ENCODE data around the gene PDPK1.
"Not testable (repeated sequence)": the region's sequence is repeated elsewhere in the genome, so short reads cannot be mapped to it uniquely, and the experiment has no call there.

Gene PDPK1

DNA sequence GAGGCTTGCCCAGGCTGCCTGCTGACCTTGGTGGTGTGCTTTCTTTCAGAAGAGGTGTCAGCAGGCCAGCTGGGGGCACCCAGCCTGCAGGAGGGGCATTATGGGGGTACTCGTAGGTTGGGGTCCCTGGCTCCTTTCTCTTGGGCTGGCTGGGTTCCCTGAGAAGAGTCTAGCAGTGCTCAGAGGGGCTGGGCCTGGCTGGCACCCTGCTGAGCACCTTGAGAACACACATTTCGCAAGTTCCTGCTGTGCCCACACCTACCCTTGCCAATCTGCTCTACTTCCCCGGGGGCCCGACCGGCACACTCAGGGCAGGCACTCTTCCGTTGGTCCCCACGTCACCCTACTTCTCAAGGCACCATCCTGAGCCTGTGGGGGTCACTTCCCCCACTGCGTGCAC is 11.7 kb upstream of the PDPK1 start:
- no peak for DNase-seq

DNA sequence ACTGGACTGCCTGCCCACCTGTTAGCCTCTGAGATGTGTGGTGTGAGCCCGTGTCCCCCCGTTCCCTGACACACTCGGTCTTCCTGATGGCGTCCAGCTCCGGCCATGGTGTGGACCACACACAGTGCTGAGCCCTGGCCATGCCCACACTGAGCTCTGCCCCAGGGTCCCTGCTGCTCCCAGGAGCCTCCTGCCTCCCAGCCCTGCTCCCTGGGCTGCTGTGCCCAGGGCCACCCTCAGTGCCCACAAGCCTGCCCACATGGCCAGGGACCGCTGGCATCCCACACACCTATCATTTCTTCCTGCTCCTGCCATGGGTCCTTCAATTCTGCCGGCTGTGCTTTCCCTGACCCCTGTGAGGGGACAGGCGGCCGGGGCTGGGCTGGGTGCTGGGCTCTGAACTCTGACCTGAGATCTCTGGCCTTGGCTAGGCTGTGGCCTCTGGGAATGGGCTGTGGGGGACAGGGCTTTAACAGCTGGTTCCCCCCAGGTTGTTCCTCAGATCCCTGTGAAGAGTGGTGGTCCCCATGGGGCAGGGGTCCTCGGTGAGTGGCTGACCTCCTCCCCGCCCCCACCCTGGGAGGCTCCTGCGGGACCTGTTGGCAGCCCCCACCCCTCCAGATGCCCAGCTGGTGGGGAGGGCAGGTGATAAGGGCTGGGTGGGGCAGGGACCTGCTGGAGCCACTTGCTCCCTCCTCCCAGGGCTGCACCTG is 10.6 kb upstream of the PDPK1 start:
- peak in 1 of 2 donors; percentile 14 for DNase-seq

DNA sequence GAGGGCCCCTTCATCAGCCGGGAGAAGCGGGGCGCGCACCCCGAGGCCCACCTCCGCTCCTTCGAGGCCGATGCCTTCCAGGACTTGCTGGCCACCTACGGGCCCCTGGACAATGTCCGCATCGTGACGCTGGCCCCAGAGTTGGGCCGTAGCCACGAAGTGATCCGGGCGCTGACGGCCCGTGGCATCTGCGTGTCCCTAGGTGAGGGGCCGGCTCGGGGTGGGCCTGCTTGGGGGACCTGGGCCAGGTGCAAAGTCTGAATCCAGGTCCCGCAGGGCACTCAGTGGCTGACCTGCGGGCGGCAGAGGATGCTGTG is 10.1 kb upstream of the PDPK1 start:
- no peak for DNase-seq

DNA sequence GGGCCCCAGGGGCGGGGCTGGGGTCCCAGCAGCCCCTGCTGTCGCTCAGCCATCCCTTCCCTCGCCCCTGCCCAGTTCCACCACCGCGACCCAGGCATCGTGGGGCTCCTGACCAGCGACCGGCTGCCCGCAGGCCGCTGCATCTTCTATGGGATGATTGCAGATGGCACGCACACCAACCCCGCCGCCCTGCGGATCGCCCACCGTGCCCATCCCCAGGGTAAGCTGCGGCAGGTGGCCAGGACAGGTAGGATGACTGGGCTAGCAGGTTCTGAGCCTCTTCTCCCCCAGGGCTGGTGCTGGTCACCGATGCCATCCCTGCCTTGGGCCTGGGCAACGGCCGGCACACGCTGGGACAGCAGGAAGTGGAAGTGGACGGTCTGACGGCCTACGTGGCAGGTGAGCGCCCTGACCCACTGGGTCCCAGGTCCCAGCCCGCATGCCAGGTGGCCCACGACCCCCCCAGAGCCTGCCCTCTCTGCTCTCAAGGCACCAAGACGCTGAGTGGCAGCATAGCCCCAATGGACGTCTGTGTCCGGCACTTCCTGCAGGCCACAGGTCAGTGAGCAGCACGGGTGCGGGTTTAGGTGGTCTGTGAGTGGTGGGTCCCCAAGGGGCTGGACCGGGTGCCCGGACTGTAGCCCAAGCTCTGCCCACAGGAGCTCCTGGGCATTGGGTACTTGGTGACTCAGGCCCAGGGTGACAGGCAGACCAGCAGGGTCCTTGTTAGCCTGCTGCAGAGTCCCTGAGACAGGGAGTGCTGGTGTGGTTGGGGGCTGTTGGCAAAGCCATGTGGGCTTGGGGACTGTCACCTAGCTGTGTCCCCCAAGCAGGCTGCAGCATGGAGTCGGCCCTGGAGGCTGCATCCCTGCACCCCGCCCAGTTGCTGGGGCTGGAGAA is 9.4 kb upstream of the PDPK1 start:
- no peak for DNase-seq

DNA sequence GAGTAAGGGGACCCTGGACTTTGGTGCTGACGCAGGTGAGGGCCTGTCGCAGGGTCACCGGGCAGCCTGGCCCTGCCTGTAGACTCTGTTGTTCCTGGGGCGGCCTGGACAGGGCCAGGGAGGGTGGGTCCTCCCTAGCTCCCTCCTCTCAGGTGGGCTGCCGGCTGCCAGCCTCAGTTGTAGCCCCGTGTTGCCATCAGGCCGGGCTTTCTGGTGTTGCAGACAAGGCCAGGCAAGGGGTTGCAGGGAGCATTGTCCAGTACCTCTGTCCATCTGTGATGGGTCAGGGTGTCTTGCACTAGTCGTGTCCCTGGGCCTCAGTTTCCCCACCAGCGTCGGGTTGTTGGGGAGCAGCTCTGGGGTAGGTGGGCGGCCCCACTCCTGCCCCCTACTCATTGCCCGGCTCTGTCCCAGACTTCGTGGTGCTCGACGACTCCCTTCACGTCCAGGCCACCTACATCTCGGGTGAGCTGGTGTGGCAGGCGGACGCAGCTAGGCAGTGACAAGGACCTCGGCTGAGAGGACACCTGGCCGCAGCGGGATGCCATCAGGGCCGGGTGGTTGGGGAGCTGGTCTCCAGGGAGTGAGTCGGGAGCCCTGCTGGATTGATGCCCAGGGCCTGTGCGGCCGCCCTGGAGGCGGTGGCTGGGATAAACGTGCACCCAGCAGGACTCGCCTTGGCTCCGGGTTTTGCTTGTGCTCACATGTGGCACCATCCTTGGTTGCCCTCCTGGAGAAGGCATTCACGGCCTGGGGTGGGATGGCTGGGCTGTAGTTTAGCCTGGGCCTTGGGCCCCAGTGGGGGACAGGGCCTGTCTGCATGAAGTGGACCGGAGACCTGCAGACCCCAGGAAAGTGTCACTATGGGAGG is 8.5 kb upstream of the PDPK1 start:
- peak in 1 of 2 donors; percentile 17 for DNase-seq

DNA sequence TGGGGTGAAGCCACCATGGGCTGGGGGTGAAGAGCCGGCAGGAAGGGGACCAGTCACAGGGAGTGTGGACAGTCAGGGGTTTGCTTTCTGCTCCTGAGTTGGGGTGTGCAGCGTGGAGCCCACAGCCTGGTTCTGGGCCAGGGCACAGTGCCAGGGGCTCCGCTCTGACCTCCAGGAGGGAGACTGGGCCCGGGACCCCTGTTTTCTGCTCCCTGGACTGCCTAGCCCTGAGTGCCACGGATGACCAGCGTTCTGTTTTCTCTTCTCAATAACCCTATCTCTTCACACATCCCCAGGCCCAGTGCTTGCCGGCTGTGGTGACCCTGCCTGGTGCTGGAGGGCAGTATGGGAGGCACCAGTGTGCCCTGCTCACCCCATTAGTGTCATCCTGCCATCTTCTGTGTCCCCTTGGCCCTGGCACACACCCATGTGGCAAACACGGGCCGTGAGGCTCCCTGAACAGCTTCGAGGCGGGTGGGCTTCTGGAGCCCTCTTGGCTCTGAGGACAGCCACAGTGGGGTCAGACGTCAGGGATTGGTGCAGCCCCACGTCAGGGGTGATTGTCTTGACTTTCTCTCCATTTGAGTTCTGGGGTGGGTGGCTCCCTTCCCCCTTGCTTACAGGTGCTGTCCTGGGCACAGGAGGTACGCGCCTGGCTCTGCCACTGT is 7.7 kb upstream of the PDPK1 start:
- no peak for DNase-seq

DNA sequence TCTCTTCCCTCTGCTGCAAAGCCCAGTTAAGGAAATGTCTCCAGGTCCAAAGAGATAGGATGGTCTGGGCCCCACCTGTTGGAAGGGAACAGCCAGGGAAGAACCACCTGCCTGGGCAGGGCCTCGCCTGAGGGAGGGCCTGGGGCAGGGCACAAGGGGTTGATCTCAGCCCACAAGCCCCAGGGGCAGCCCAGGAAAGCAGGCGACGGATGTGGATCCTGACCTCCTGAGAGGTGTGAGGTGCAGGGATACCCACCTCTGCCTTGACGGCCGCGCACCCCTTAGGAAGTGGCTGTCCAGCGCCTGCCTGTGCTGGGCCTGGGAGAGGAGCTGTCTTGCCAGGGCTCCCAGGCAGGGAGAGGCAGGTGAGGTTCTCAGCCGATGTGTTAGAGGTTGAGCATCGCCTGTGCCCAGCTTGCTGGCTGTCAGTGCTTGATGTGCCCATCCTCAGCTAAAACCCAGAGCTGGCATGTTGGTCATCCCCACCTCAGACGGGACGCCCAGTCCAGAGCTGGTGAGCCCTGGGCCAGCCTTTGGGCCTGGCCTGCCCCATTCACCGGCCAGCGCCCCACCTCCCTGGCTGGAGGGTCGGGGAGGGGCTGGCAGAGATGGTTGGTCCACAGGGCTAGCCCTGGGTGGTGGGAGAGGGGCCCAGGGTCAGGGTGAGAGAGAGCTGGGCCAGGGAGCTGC is 7.0 kb upstream of the PDPK1 start:
- DNase-seq, result no peak

DNA sequence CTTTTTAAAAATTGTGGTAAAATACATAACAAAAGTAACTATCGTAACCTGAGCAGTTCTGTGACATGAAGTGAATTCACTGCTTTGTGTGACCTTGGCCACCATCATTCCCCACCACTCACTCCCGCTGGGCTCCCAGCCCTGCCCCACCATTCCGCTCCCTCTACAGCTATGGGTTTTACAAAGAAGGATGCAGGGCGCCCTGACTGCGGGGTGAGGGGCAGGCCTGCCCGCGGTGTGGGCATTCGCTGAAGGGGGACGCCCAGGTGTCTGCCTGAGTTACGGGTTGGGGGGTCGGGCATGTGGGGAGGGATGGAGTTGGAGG is 6.5 kb upstream of the PDPK1 start, which contains the start of gene CEMP1:
TSS of gene CEMP1 (minus strand) at position 38 of the 325 bp plus-strand sequence. CDS start 335 bp downstream, outside the sequence.
- DNase-seq, result no peak

DNA sequence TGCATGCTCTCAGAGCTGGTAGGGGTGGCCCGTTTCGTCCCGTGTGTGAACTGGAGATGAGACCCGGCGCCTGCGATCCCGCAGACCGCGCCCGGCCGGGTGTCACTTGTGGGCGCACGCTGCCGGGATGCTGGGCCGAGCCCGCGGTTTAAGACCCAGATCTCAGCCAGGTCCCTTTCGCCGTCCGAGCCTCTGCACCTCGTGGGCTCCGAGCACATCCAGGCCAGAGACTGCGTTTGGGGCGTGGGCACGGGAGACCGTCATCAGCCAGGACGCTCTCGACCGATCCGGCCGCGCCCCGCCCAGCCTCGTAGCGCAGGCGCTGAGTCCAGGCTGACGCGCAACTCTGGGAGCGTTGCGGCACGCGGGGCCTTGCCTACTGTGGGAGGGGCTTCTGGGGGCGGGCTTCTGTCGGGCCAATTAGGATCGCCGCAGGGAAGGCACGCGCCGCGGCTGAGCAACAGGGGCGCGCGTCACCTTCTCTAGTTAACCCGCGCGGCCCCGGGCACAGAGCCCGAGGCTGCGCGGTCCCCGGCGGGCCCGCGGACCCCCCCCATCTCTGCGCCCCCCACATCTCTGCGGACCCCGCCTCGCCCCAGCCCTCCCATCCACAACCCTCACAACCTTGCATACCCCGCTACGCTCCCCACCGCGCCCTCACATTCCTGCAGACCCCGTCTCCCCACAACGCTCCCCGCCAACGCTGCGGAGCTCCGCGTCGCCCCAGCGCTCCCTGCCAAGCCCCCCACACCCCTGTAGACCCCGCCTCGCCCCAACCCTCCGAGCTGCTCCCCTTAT is 5.9 kb upstream of the PDPK1 start:
- DNase-seq, result peak; percentile 98

DNA sequence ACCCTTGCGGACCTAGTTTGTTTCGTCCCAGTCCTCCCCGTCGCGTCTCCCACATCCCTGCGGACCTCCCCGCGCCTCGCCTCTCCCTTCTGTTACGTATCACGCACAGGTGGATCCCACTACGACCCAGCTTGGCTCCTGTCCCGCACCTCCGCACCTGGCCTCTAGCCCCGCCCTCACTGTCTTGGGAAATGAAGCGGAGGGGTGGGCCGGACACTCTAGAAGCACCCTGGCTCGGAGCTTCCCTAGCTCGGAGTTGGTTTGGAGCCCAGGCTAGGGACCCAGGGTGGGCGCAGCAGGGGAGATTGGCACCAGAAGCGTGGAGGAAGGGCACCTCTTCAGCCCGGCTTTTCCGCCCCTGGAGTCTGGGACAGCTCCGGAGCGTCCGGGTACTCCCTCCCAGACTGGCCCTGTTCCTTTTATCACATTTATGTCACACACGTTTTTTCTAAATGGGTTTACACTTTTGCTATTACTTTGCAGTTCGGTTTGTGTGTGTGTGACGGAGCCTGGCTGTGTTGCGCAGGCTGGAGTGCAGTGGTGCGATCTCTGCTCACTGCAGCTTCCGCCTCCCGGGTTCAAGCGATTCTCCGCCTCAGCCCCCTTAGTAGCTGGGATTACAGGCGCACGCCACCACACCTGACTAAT is 5.2 kb upstream of the PDPK1 start:
- peak; percentile 65 for DNase-seq

DNA sequence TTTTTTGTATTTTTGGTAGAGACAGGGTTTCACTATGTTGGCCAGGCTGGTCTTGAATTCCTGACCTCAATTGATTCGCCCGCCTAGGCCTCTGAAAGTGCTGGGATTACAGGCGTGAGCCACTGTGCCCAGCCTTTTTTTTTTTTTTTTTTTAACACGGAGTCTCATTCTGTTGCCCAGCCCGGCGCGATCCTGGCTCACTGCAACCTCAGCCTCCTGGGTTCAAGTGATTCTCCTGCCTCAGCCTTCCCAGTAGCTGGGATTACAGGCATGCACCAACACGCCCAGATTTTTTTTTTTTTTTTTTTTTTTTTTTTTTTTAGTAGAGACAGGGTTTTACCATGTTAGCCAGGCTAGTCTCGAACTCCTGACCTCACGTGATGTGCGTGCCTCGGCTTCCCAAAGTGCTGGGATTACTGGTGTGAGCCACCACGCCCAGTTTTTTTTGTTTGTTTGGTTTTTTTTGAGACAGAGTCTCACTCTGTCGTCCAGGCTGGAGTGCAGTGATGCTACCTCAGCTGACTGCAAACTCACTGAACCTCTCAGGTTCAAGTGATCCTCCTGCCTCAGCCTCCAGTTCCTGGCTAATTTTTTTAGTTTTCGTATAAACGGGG is 4.6 kb upstream of the PDPK1 start:
- not testable (repeated sequence) for DNase-seq

DNA sequence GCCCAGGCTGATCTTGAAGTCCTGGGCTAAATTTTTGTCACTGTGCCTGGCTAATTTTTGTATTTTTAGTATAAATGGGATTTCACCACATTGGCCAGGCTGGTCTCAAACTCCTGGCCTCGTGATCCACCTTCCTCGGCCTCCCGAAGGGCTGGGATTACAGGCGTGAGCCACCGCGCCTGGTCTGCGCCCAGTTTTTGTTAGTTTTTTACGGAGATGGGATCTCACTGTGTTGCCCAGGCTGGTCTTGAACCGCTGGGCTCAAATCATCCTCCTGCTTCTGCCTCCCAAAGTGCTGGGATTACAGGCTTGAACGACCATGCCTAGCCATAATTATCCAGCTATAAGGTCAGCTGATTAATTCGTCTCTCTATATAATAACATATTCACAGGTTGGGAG is 3.9 kb upstream of the PDPK1 start:
- DNase-seq, result no peak

DNA sequence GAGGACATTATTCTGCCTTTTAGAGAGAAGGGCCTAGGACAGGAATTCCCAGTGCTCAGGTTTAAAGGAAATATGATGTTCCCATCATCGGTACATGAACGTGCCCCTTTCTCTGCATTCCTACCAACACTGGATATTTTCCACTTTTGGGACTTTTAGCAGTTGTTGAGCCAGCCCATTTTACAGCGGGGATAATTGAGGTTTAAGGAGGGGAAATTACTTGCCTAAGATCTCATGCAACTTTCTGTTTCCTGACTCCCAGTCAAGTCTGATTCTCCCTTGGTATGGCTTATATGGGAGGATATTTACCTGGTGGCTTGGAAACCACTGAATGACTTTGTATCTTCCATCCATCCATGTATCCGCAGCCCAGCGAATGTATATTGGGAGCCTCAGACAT is 3.5 kb upstream of the PDPK1 start:
- not testable (repeated sequence) for DNase-seq

DNA sequence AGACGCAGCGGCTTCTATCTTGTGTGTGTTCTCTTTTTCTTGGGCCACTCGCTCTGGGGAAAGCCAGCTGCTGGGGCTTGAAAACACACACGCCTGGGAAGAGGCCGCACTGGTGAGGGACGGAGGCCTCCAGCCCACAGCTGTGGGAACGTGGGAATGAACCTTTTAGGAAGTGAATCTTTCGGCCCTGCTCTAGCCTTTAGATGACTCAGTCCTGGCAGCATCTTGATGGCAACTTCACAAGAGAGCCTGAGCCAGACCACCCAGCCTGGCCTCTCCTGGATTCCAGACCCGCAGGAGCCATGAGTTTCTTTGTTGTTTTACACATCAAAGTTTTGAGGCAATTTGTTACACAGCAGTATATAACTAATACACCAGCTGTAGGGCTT is 2.2 kb upstream of the PDPK1 start:
- DNase-seq, result no peak

DNA sequence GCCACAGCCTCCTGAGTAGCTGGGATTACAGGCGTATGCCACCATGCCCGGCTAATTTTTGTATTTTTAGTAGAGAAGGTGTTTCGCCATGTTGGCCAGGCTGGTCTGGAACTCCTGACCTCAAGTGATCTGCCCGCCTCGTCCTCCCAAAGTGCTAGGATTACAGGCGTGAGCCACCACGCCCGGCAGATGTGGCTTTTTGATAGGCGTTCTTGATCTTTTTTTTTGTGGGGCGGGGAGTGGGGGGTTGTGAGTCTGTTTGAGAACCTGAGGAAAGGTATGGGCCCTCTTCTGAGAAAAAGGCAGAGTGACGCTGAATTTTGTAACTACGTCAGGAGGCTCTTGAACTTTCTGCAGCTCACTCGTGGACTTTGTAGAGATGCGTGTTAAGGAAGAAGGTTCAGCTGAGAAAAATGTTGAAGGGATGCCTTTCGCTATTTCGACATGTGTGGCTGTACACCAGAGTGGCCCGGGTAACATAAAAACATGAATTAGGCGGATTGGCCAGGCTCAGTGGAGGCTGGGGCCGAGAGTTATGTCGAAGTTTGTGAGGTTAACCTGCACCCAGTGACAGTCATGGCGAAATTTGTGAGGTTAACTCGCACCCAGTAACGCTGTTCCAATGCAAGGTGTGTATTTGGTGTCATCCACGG is 1.5 kb downstream of the PDPK1 start:
- DNase-seq, result not testable (repeated sequence)

DNA sequence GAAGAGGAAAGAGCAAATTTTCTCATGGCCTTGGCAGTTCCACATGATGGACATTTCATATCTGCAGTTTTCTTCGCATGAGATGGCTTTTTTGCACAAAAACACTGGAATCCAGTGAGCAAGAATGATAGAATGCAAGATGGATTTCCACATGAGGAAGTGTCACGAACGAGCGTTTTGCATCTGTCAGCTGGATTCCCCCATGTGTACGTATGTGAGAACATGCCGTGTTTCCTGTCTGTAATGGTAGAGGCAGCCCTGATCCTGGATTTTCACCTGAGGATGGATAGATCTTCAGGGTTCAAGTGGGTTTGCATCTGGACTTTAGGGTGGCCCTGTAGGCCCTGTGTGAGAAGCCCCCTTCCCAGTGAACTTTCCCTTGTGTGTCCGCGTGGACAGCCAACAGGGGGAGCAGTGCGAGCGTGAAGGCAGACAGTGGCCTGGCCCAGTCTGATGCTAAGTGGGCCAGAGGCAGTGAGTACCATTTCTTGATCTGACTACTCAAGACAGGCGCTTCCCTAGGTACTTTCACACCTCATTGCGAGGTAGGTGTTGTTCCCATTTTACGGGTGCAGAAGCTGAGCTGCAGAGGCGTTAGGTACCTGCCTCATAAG is 2.1 kb downstream of the PDPK1 start:
- peak; percentile 44 to 50 for DNase-seq

DNA sequence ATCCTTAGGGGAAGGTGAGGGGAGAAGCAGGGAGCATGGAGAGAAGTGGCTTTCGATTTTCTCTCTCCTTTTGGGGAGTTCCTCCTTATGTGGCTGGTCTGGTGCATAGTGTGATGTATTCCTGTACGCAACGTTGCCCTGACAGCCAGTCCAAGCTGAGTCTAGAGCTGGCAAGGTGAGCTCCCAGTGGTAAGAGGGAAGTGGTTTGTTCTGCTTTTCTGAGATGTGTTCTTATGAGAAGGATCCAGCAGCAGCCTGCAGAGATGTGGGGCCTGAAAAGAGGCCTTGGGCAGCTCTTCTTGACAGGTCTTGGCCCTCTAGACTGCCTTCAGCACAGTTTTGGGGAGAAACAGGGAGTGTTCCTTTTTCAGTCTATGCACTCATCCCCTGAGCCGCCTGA is 3.1 kb downstream of the PDPK1 start:
- DNase-seq, result not testable (repeated sequence)

DNA sequence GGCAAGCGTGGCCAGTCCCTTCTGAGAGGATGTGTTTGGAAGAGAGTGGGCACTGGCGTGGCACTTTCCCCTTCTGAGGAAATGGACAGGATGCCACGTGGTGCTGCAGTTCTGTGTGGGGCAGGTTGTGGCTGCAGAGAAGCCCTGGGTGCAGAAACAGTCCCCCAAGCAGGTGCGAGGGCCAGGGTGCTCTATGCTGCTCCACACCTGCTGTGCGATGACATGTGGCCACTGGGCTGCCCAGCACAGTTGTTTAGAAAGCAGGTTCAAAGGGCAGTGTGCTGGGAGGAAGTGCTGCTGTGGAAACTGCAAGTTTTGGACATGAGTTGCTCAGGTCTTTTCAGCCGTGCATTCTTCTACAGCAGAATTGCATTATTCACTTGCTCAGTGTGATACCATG is 3.6 kb downstream of the PDPK1 start:
- not testable (repeated sequence) for DNase-seq

DNA sequence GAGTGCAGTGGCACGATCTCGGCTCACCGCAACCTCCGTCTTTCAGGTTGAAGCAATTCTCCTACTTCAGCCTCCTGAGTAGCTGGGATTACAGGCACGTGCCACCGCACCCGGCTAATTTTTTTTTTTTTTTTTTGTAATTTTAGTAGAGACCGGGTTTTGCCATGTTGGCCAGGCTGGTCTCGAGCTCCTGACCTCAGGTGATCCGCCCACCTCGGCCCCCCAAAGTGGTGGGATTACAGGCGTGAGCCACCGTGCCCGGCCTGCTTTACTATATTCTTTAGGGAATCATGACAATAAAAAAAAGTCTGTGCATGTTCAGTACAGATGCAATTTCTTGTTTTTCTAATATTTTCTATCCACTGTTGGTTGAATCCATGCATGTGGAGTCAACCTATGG is 6.0 kb downstream of the PDPK1 start:
- DNase-seq, result not testable (repeated sequence)

Measured in stimulated activated CD4-positive, alpha-beta T cell treated with anti-CD3 and anti-CD28 coated beads, Interleukin-2, amount 100 ng/mL, for 24 hours (primary cell).